HG03565 (cell line): ENCODE data around the gene SLC35E4.

Source experiments
- ATAC-seq: cut with Tn5 transposase; IDR thresholded peaks from one replicate; pipeline ENCODE4 v1.9.1; 2021; ENCODE audit warnings: mild to moderate bottlenecking, moderate library complexity; ENCODE audit not compliant: unreplicated experiment

Gene SLC35E4

GRCh38 chr22:30685178-30685577, 49.6 kb downstream of the SLC35E4 start:
- ATAC-seq, result no peak

- no peak for ATAC-seq
Observed at GRCh38 chr22:30687358-30687757, 51.8 kb downstream of the SLC35E4 start.

DNA sequence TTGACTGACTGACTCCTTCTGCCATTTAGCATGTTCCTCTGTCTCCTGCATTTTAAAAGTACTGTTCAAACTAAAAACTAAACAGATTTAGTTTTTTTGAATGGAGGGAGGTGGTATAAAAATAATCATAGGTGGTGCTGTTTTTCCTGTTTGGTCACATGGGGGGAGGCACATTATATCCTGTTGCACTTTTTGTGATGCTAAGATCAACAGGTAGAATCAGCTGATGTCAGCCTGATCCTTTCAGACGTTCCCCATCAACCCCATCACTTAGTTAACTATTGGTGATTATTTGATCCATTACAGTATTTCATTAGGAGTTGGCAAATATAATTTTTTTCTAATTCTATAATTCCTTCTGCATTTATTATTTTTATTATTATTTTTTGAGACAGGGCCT, 54.0 kb downstream of the SLC35E4 start:
- ATAC-seq, result no peak

DNA sequence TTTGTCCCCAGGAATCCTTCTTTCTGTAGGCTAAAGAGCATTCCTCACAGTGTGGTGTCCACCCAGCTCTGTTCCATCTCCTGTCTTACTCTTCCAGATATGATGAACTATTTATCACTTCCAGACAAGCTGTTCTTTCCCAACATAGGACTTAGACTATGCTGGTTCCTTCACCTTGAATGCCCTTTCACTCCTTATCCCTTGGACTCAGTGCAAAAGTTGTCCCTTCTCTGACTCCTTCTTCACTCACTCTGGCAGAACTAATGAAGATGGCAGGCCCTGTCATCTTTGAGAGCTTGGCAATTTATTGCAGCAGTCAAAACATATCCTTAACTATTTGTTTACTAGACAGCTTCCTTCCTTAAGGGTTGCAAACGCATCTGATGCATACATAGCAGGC, 55.6 kb downstream of the SLC35E4 start:
- no peak for ATAC-seq

DNA sequence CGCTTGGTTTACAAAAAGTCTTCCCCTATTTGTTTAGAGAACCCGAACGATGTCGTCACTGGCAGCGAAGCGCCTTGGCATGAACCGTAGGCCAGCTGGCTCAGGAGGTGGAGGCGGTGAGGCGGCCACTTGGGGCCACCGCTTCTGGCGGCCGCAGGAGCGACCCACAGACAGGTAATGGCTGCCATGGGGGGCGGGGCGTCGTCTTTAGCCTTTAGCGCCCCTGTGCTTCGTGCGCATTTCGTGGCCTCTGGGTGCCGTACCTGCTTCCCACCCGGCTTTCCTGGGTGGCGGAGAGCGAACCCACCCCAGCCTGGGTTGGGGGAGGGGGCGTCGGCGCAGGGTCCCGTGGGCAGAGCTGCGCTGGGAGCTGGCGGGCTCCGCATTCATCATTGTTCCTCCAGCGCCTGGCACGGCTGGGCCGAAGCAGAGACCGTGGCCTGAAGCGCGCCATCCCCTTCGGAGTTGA, 58.6 kb downstream of the SLC35E4 start:
- no peak for ATAC-seq

DNA sequence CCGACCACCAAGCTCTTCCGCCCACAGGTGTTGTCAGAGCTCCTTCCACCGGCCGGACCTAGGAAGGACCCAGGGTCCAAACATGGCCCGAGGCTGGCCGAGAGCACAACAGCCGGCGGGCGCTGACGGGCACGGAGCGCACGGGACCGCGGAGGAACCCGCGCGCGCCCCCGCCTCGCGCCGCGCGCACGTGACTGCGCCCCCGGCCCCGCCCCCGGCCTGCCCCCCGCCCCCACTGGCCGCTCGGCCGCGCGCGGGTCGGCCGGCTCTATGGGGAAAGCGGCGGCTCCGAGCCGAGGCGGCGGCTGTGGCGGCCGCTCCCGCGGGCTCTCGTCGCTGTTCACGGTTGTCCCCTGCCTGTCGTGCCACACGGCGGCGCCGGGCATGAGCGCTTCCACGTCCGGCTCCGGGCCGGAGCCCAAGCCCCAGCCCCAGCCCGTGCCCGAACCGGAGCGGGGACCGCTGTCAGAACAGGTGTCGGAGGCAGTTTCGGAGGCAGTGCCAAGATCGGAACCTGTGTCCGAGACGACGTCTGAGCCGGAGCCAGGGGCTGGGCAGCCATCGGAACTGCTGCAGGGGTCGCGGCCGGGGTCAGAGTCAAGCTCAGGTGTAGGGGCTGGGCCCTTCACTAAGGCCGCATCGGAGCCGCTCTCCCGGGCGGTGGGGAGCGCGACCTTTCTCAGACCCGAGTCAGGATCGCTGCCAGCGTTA, 59.2 kb downstream of the SLC35E4 start, which contains the start of gene OSBP2:
TSS of gene OSBP2 (plus strand) at position 235 of the 711 bp plus-strand sequence. CDS start at position 271, 36 bp downstream.
- no peak for ATAC-seq

DNA sequence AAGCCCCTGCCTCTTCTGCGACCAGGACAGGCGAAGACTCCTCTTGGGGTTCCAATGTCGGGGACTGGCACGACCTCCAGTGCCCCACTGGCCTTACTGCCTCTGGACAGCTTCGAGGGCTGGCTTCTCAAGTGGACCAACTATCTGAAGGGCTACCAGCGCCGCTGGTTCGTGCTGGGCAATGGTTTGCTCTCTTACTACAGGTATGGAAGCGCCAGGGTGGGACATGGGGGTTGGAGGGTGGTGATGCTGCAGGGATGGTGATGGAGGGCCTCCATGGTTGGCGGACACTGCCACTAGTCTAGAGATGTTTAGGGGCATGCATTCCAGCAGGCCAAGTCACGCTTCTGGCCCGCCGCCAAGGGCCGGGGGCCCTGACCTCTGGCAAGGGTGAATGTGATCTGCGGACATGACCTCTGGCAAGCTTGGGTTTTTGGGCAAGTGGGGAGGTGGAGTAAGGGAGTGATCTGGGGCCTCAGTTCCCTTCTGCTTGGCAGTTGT, 59.8 kb downstream of the SLC35E4 start:
- no peak for ATAC-seq

DNA sequence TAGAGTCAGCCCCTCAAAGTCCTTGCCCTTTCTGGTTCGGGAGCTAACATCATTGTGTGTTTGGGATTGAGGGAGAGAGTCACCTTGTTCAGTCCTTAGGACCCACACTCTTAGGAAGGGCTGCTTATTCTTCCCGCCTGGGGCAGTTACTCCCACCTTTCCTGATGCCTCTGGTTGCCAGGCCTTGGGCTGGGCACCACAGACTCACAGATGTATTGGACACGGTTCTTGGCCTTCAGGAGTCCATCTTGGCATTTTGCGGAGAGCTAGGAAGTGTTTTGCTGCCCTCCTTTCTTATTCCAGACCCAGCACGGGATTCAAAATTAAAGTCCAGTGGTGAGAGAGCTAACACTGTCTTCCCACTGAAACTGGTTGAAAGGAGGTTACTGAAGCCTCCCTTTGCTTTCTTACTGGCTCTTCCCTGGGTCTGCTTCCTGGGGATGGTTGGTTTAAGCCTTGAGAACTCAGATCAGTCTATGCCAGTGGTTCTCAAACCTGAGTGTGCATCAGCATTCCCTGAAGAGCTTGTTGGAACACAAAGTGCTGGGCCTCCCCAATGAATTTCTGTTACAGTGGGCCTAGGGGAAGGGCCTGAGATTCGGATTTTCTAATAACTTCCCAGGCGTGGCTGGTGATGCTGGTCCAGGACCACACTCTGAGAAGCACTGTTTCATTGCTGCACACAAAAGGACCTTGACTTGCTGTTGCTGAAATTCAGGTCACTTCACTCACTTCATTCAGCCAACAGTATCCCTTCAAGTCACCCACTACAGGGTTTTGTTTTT, 60.5 kb downstream of the SLC35E4 start:
- ATAC-seq, result no peak
